Fibroblast of the aortic adventitia (primary cell): ENCODE data around the gene LANCL2. TPM values are rescaled to one million over a fixed set of nuclear protein-coding genes. Genes with fewer than 3 reads are reported as not detected.
"Not testable (repeated sequence)": the region's sequence is repeated elsewhere in the genome, so short reads cannot be mapped to it uniquely, and the experiment has no call there.

ENCODE experiments used
- DNase-seq: peaks from one replicate; pipeline ENCODE4 v3.0.0-alpha.2; 2010; ENCODE audit warnings: low read depth
- H3K4me3 ChIP-seq: 2 replicates; pipeline ENCODE4 v1.5.1; 2011; ENCODE audit warnings: low read depth, mild to moderate bottlenecking, control low read depth, low read length, moderate library complexity
- CTCF ChIP-seq: IDR thresholded peaks from 2 replicates; pipeline ENCODE4 v1.5.1; 2011; ENCODE audit warnings: mild to moderate bottlenecking, low read length, control low read depth, inconsistent platforms; ENCODE audit not compliant: insufficient read depth
- total RNA-seq: library from RNA; depleted of rRNA; stranded (reverse); fragments of >200 nt; gene quantifications from 2 replicates; pipeline ENCODE4 v1.2.3, GENCODE V29; 2012; ENCODE audit warnings: low replicate concordance

The LANCL2 gene
- total RNA-seq, 1 donor = 14.6 TPM

GRCh38 chr7:55415173-55415778 is 50.1 kb downstream of the LANCL2 start:
- no peak overlapping the region for H3K4me3 ChIP-seq
- peak; percentile 77 for DNase-seq
- TF ChIP-seq CTCF = peak; percentile 68

GRCh38 chr7:55417456-55417855 is 52.3 kb downstream of the LANCL2 start:
- DNase-seq, H3K4me3 ChIP-seq: not testable (repeated sequence)

- TF ChIP-seq CTCF = no peak
- DNase-seq = no peak
Measured at GRCh38 chr7:55420530-55420929, 55.4 kb downstream of the LANCL2 start.

GRCh38 chr7:55423277-55423711 is 58.2 kb downstream of the LANCL2 start:
- no peak overlapping the region for H3K4me3 ChIP-seq
- DNase-seq = peak; percentile 50
- peak; percentile 47 for TF ChIP-seq CTCF

More at GRCh38 chr7:55420530-55420929, 55.4 kb downstream of the LANCL2 start:
- no peak overlapping the region for H3K4me3 ChIP-seq

- TF ChIP-seq CTCF = no peak
- H3K4me3 ChIP-seq = no peak overlapping the region
- no peak for DNase-seq
Measured at GRCh38 chr7:55423891-55424290, 58.8 kb downstream of the LANCL2 start.

- no peak for DNase-seq
- TF ChIP-seq CTCF = no peak
- no peak overlapping the region for H3K4me3 ChIP-seq
Measured at GRCh38 chr7:55425141-55425752, 60.1 kb downstream of the LANCL2 start.

GRCh38 chr7:55426676-55427075 is 61.5 kb downstream of the LANCL2 start:
- TF ChIP-seq CTCF = no peak
- DNase-seq = no peak
- no peak overlapping the region for H3K4me3 ChIP-seq
